NB4 (cell line): Measurements from ENCODE around the gene KRT4.

Experiments used
- CTCF ChIP-seq: IDR thresholded peaks from one replicate; pipeline ENCODE4 v1.5.1; 2012; ENCODE audit warnings: low read depth, low read length
- MAX ChIP-seq: IDR thresholded peaks from 2 replicates; pipeline ENCODE4 v1.6.1; 2011; ENCODE audit warnings: low read depth, low read length
- POLR2A ChIP-seq: IDR thresholded peaks from 2 replicates; pipeline ENCODE4 v1.6.1; 2011; ENCODE audit warnings: mild to moderate bottlenecking; ENCODE audit not compliant: insufficient read length; ENCODE audit errors: extremely low read depth

GRCh38 chr12:52850681-52851080, 36.8 kb upstream of the KRT4 start:
- TF ChIP-seq CTCF (no peak), POLR2A (no peak), MAX (no peak)
